Adrenal gland (tissue), 12 donors: ENCODE measurements around the gene SIPA1. TPM values are rescaled to one million over a fixed set of nuclear protein-coding genes. Genes with fewer than 3 reads are reported as not detected.

Experiments
- DNase-seq, 7 donors: peaks; one replicate each; pipeline ENCODE4 v3.0.0-alpha.2; 2019 to 2020
- H3K27ac ChIP-seq, 5 donors: fragments of 200-600 bp; sonication (generic) in 4 of 5; 1 replicate in 3 of 5; 2 replicates in 2 of 5; pipeline versions ENCODE4 v1.5.1 to v1.8.0; 2016 to 2020; ENCODE audit warnings: mild to moderate bottlenecking in 1 of 5
- H3K27me3 ChIP-seq: fragments of 200-600 bp; 2 replicates; pipeline ENCODE4 v1.8.0; 2021
- H3K36me3 ChIP-seq, 2 donors: fragments of 200-600 bp; replicated peaks in 1 of 2; 1 replicate in 1 of 2; 2 replicates in 1 of 2; pipeline versions ENCODE4 v1.5.1 to v1.8.0; 2018 to 2022
- H3K4me1 ChIP-seq, 2 donors: fragments of 200-600 bp; replicated peaks in 1 of 2; 1 replicate in 1 of 2; 2 replicates in 1 of 2; pipeline versions ENCODE4 v1.5.1 to v1.8.0; 2018 to 2021
- H3K4me3 ChIP-seq, 4 donors: fragments of 200-600 bp; sonication (generic) in 3 of 4; one replicate each; pipeline ENCODE4 v1.5.1; 2016 to 2018
- H3K9me3 ChIP-seq, 3 donors: fragments of 200-600 bp; sonication (generic) in 1 of 3; replicated peaks in 1 of 3; 1 replicate in 2 of 3; 2 replicates in 1 of 3; pipeline versions ENCODE4 v1.5.1 to v1.8.0; 2016 to 2021
- POLR2A ChIP-seq, 2 donors: fragments of 450-650 bp; IDR thresholded peaks; one replicate each; pipeline ENCODE4 v1.6.1; 2017; ENCODE audit warnings: antibody characterized with exemption in 2 of 2, mild to moderate bottlenecking in 2 of 2, moderate library complexity in 1 of 2
- WGBS, 4 donors: extraction: QIAGEN DNeasy Blood & Tissue Kit in 2 of 4; methylation state at CpG; one replicate each; pipeline versions ENCODE4 v1.1.5 to v1.1.7; 2013 to 2017; 5-methylcytosine and 5-hydroxymethylcytosine counted together
- intact Hi-C, 2 donors: fragments of 100-400 bp; cut with DNase I; formaldehyde crosslinking; loops; one replicate each; pipeline versions ENCODE4 v1.14.1 to v1.15.0; 2022 to 2023
- polyA plus RNA-seq, 3 donors: library from polyadenylated mRNA; stranded (reverse); fragments of 200-250 nt in 2 of 3; fragments of 350-450 nt in 1 of 3; fragmentation: Illumina TruSeq in 1 of 3; extraction: RNeasy Lipid Tissue Mini Kit (QIAGEN cat#74804) in 1 of 3; gene quantifications; one replicate each; pipeline ENCODE4 v1.2.3, GENCODE V29; 2013 to 2014
- total RNA-seq, 9 donors: library from RNA; depleted of rRNA in 4 of 9; stranded (reverse); fragments of >200 nt in 4 of 9; fragments of 120-200 nt in 1 of 9; fragmentation: NEBNext Ultra II Directional in 1 of 9; extraction: Animal tissue kit (Norgen Biotek cat#: 25700) in 1 of 9; gene quantifications; one replicate each; pipeline versions ENCODE4 v1.1.0 to v1.2.4, GENCODE V29; 2013 to 2023
- TF ChIP-seq, protein P1 (sequence below), 6 experiments: fragments of 450-650 bp in 4 of 6; fragments of 200-600 bp in 2 of 6; sonication (generic) in 1 of 6; IDR thresholded peaks; 1 replicate in 5 of 6; 2 replicates in 1 of 6; pipeline versions ENCODE4 v1.5.1 to v1.8.0; 2016 to 2021; ENCODE audit warnings: antibody characterized with exemption in 6 of 6, mild to moderate bottlenecking in 2 of 6, moderate library complexity in 1 of 6
- donor health status: healthy with polysubstance abuse.
- donor health status: Bipolar disorder and iron deficiency.
- donor health status: DM: yes; HTN: yes; CAD: no.
- donor health status: DM: no; HTN: no; CAD: no.
- donor health status: DM: no; HTN: no; CAD: no.
- donor health status: DM: yes; HTN: yes; CAD: no.

SIPA1 gene
- total and polyA plus RNA-seq, 12 donors: 8.7 to 377 (median 76.3) TPM

DNA sequence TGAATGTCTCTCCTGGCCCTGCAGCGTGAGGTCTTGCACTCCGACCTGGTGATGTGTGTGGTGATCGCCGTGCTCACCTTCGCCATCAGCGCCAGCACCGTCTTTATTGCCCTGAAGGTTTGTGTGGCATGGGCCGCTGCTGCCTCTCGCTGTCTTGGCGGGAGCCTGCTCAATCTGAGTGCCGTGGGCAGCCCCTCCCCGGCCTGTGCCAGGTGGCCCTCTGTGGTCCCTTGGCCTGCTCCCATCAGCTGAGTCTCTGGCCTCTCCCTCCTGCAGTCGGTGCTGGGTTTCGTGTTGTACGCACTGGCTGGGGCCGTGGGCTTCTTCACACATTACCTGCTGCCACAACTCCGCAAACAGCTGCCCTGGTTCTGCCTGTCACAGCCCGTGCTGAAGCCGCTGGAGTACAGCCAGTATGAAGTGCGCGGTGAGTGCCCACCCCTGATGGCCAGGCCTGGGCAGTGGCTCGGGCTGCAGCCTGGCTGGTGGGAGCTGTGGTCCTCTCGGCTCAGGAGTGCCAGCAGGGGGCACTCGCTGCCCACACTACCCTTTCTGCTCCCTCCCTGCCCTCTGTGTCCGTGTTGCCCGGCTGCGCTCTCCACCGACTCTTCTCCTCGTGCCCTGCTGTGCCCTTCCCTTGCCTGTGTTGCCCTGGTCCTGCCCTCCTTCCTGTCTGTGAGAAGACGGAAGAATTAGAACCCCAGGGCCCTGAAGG lies 12.1 kb upstream of the SIPA1 start:
- no peaks in the 10 kb centered on the region for H3K9me3 ChIP-seq
- no peaks in the 10 kb centered on the region for H3K27me3 ChIP-seq
- no peaks in the 10 kb centered on the region for H3K4me1 ChIP-seq
- no peak overlapping the region for H3K4me3 ChIP-seq
- WGBS, 4 donors: 62 to 72% (median 68%) methylated on average over 18 to 30 of the region's 30 CpGs
- peak in 6 of 7 donors; percentile 57 to 75 (median 66) for DNase-seq
- peaks cover 0 to 94% of the 10 kb centered on the region in 2 donors for H3K36me3 ChIP-seq
- H3K27ac ChIP-seq: no peak overlapping the region
- intact Hi-C loops: no loop called here
- TF ChIP-seq, protein P1, sequence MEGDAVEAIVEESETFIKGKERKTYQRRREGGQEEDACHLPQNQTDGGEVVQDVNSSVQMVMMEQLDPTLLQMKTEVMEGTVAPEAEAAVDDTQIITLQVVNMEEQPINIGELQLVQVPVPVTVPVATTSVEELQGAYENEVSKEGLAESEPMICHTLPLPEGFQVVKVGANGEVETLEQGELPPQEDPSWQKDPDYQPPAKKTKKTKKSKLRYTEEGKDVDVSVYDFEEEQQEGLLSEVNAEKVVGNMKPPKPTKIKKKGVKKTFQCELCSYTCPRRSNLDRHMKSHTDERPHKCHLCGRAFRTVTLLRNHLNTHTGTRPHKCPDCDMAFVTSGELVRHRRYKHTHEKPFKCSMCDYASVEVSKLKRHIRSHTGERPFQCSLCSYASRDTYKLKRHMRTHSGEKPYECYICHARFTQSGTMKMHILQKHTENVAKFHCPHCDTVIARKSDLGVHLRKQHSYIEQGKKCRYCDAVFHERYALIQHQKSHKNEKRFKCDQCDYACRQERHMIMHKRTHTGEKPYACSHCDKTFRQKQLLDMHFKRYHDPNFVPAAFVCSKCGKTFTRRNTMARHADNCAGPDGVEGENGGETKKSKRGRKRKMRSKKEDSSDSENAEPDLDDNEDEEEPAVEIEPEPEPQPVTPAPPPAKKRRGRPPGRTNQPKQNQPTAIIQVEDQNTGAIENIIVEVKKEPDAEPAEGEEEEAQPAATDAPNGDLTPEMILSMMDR (IDR thresholded peaks at IDR 0.05): peak; percentile 39 to 76 (median 58)
- TF ChIP-seq POLR2A (IDR thresholded peaks at IDR 0.05): no peak

- intact Hi-C loops: no loop called here
- H3K27ac ChIP-seq: no peak overlapping the region
- TF ChIP-seq, protein P1 (IDR thresholded peaks at IDR 0.05): no peak
- H3K4me3 ChIP-seq: no peak overlapping the region
- no peaks in the 10 kb centered on the region for H3K4me1 ChIP-seq
- DNase-seq: no peak
- 90 to 97% (median 95%) methylated on average over 9 to 13 of the region's 13 CpGs for WGBS, 4 donors
- no peaks in the 10 kb centered on the region for H3K9me3 ChIP-seq
- no peaks in the 10 kb centered on the region for H3K27me3 ChIP-seq
- peaks cover 0 to 92% of the 10 kb centered on the region in 2 donors for H3K36me3 ChIP-seq
Observed at GRCh38 chr11:65627202-65627601, 10.7 kb upstream of the SIPA1 start.

GRCh38 chr11:65629579-65629978 lies 8.3 kb upstream of the SIPA1 start:
- WGBS, 4 donors: 73 to 95% (median 74%) methylated on average over 4 to 14 of the region's 14 CpGs; no CpG with 5 or more reads in 1 of the 4 donors

GRCh38 chr11:65630215-65630614 lies 7.7 kb upstream of the SIPA1 start:
- Histone ChIP-seq H3K4me1 (no peaks in the 10 kb centered on the region), H3K27me3 (no peaks in the 10 kb centered on the region), H3K36me3 (peaks cover 0 to 91% of the 10 kb centered on the region in 2 donors), H3K9me3 (no peaks in the 10 kb centered on the region), H3K27ac (peak overlapping the region in 2 of 5 donors; percentile 13 to 34), H3K4me3 (no peak overlapping the region)
- DNase-seq: peak in 5 of 7 donors; percentile 65 to 83 (median 72)
- no peak for TF ChIP-seq POLR2A (IDR thresholded peaks at IDR 0.05)
- TF ChIP-seq, protein P1 (IDR thresholded peaks at IDR 0.05): peak in 1 of 6 experiments; percentile 5
- WGBS, 4 donors: 57 to 88% (median 74%) methylated on average over 1 to 11 of the region's 11 CpGs
- intact Hi-C loops: no loop called here

More at GRCh38 chr11:65629579-65629978, 8.3 kb upstream of the SIPA1 start:
- no peak for TF ChIP-seq POLR2A (IDR thresholded peaks at IDR 0.05)
- TF ChIP-seq, protein P1 (IDR thresholded peaks at IDR 0.05): no peak
- intact Hi-C loops: no loop called here
- Histone ChIP-seq H3K36me3 (peaks cover 0 to 91% of the 10 kb centered on the region in 2 donors), H3K9me3 (no peaks in the 10 kb centered on the region), H3K27me3 (no peaks in the 10 kb centered on the region), H3K27ac (peak overlapping the region in 2 of 5 donors; percentile 13 to 34), H3K4me3 (no peak overlapping the region), H3K4me1 (no peaks in the 10 kb centered on the region)
- peak in 5 of 7 donors; percentile 60 to 72 (median 62) for DNase-seq
